K562 (cell line): ENCODE results near the gene ZNRF2. TPM values are rescaled to one million over a fixed set of nuclear protein-coding genes. Genes with fewer than 3 reads are reported as not detected.
A peak's percentile ranks its signal among the peaks of the same experiment; 100 is the strongest.

Source experiments
- CBFA2T2 ChIP-seq: fragments of 450-650 bp; conservative IDR thresholded peaks from 2 replicates; pipeline ENCODE4 v1.6.1; 2017; ENCODE audit warnings: mild to moderate bottlenecking
- CUX1 ChIP-seq: fragments of 200-800 bp; sonication (Bioruptor generic); IDR thresholded peaks from 2 replicates; pipeline ENCODE4 v1.6.1; 2016; ENCODE audit warnings: missing genetic modification characterization, missing compliant biosample characterization
- NRF1 ChIP-seq, 2 experiments: fragments of 450-650 bp; IDR thresholded peaks in 1 of 2; conservative IDR thresholded peaks in 1 of 2; 2 replicates each; pipeline ENCODE4 v1.6.1; 2014; ENCODE audit warnings: mild to moderate bottlenecking in 2 of 2
- RNF219 ChIP-seq: fragments of 250-450 bp; sonication (Bioruptor Pico); IDR thresholded peaks from 2 replicates; pipeline ENCODE4 v1.5.0; 2022; ENCODE audit warnings: mild to moderate bottlenecking
- polyA plus RNA-seq, 8 experiments: library from polyadenylated mRNA; depleted of rRNA in 4 of 8; stranded (reverse) in 5 of 8; unstranded in 3 of 8; fragments of >200 nt; fragmentation: Nextera tagmentation in 2 of 8; fragmentation: Illumina TruSeq in 1 of 8; extraction: Ambion mirVana in 2 of 8; extraction: Trizol in 1 of 8; gene quantifications; 2 replicates each; pipeline versions ENCODE4 v1.2.1 to v1.2.3, GENCODE V29; 2011 to 2014; ENCODE audit warnings: inconsistent platforms in 1 of 8, missing spikeins in 1 of 8
- total RNA-seq, 7 experiments: library from RNA; depleted of rRNA in 6 of 7; stranded (reverse); fragments of >200 nt in 6 of 7; fragmentation: Illumina TruSeq in 2 of 7; extraction: Trizol in 2 of 7; gene quantifications; 2 replicates each; pipeline versions ENCODE4 v1.2.1 to v1.2.3, GENCODE V29; 2011 to 2021; ENCODE audit warnings: low replicate concordance in 1 of 7

ZNRF2 gene
- total and polyA plus RNA-seq, 9 of the 15 experiments (the other 6 are each of a cell fraction or from before 2014, with no cell fraction given): 1.1 to 13.9 (median 5.5) TPM

GRCh38 chr7:30363778-30364563, 79.6 kb downstream of the ZNRF2 start (continued):
- TF ChIP-seq CUX1 (peak; percentile 44; the same call in 1 of the 2 replicates), CBFA2T2 (peak; percentile 34; the same call in 1 of the 2 replicates), NRF1 (conservative IDR thresholded peaks at IDR 0.05 in 1 of 2, IDR thresholded peaks at IDR 0.05 in 1 of 2) (peak; percentile 72 to 79), RNF219 (no peak)
